ENCODE data around the gene MSX1.

Gene MSX1

DNA sequence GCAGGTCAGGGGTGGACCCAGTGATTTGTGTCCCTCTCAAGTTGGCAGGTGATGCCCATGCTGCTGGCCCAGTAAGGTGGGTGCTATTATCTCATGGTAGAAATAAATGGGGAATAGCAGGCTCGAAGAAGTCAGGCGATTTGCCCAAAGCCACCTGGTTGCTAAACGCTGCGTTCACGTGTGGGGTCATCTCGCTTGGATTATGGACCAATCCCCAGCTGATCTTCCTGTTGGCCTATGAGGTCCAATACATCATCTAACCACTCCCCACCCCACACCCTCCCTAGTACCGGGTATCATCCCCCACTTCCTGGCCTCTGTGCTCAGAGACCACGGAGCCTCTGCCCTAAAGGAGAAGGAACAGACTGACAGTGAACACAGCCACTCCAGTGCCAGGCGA is 18.3 kb upstream of the MSX1 start:
- no peak for DNase-seq (ENCODE audit: low read depth)

DNA sequence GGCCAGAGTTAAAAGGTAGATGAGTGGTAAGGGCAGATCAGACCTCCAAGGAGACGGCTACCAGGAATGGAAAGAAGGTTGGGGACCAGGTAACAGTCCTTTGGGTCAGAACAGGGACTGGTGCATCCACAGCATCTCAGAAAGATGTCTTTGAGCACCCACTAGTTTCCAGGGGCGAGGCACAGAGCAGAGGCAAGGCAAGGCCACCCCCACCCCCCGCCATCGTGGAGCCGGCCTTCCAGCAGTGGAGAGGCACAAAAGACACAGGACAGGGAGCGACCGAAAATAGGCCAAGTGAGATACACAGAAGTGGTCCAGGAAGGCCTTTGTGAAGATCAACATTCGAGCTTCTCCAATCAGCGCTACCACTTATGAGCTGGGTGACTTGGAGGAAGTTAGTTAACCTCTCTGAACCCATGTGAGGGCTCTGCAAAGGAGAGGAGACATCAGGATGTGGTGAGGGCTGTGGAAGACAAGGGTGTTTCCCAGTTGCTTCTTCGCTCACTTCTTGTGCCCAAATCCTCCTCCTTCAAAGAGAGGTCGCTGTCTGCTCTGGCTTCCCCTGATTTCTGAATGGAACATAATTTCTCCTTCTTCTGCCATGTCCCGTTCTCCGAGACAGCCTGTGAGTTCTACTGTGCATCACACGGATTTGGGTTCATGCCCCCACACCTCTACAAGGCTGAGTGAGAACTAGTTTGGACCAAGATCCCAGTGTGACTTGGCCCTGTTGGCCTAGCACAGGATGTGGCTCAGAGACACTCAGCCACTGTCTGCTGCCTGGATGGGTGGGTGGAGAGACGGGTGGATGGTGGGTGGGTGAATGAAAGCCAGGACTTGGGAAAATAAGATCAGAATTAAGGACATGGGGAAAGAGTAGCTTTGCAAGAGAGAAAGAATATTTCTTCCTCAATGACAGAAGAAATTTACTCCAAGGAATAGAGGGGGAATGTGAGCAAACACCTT is 16.7 kb upstream of the MSX1 start:
- DNase-seq (ENCODE audit: low read depth) = no peak

DNA sequence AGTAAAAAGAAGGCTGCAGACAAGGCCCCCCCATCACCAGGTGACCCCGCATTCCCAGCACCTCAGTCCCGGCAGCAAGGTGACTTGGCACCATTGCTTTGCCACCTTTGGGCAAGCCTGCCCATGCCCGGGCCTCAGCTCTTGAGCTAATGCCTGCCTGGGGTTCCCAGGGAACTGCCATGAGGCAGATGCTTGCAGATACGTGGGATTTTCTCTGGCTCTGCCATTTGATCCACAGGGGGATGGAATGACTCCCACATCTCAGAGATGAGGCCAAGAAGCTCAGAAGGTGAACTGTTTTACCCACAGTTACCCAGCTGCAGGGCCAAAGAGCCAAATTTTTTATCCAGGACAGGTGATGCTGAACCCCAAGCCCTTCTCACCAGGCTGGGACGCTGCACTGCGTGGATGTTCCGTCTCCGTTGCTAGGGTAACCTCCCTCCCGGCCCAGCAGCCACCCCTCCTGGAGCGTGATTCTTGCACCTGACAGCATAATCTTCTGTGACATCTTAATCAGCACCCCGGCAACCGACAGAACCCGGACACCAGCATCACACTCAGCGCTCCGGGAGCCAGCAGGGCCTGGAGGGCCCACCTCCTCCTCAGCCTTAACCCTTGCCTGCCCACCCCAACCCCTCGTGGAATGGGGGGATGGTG is 15.7 kb upstream of the MSX1 start:
- DNase-seq (ENCODE audit: low read depth) = no peak

DNA sequence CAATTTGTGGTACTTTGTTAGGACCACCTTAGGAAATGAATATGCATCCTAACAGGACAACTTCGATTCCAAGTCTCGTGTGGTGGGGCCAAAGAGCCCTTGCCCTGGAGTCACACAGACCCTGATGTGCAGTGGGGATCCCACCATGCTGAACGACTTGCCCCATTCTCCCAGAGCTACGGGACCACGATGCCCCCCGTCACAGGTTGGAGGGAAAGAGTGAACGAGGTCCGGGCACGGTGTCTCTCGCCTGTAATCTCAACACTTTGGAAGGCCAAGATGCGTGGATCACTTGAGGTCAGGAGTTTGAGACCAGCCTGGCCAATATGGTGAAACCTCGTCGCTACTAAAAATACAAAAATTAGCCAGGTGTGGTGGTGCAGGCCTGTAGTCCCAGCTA is 14.4 kb upstream of the MSX1 start:
- DNase-seq (ENCODE audit: low read depth) = no peak

DNA sequence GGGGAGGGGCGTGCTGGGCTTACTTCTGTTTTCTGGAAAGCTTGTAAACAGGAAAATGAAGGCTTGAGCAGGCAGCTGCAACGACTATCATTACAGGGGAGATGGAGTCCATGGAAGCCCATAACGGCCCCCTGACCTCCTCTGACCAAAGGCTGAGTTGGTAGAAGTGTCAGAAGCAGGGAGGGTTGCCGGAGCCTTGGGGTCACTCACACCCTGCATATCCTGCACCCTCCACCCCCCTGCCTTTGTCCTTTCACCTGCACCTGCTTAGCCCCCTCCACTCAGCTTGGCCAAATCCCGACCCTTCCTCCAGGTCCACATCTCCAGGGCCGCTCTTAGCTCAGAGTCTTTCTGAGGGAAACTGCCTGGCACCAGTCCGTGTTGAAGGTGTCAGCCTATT is 12.5 kb upstream of the MSX1 start:
- DNase-seq (ENCODE audit: low read depth) = no peak

DNA sequence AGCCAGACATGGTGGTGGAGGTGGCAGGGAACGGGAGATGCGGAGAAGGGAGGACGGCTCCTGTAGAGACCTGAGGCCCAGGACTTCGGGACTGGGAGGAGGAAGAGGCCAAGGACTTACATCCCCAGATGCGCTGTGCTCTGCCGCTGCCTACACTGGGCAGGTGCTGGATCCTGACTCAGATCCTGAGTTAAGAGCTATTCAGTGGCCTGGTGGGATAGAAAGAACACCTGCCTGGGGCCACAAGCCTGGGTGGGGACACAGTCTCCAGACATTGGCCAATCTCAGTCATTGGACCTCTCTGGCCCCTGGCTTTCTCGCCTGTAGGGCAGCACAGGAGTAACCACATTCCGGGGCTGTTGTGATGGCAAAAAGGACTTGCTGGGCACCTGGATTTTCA is 10.9 kb upstream of the MSX1 start:
- no peak for DNase-seq (ENCODE audit: low read depth)

DNA sequence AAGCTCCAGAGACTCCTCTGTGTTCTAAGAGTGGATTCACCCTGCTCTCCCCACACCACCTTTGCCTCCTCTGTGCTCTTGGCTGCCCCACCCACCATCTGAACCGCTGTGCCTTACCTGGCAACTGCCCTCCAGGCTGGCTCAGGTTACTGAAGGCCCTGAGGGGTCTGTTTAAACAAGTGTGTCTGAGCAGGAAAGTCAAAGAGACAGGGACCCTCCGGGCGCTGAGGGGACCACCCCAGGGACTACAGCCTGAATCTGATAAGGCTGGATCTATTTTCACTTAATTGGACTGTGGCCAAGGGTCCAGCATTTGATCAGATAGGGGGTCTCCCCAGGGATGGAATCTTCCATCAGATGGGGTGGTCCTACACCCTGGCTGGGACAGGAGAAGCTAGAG is 10.4 kb upstream of the MSX1 start:
- no peak for DNase-seq (ENCODE audit: low read depth)

DNA sequence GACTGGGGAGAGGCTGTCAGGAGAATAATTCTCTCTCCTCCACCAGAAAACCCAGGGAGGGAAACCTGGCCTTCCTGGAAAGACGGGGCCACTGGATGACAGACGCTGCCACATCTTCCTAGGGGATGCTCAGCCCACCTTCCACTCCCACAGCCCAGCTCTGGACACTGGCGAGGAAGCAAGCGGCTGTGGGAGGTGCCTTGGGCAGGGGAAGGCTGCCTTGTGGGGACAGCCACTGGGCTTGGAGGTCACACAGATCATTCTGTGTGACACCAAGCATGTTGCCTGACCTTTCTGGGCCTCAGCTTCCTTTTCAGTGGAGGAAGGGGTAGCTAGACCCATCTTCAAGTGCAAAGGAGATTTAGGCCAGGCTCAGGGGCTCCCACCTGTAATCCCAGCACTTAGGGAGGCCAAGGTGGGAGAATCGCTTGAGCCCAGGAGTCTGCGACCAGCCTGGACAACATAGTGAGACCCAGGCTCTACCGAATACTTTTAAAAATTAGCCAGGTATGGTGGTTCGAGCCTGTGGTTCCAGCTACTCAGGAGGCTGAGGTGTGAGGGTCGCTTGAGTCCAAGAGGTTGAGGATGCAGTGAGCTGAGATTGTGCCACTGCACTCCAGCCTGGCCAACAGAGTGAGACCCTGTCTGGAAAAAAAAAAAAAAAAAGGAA is 9.8 kb upstream of the MSX1 start:
- DNase-seq (ENCODE audit: low read depth) = no peak

DNA sequence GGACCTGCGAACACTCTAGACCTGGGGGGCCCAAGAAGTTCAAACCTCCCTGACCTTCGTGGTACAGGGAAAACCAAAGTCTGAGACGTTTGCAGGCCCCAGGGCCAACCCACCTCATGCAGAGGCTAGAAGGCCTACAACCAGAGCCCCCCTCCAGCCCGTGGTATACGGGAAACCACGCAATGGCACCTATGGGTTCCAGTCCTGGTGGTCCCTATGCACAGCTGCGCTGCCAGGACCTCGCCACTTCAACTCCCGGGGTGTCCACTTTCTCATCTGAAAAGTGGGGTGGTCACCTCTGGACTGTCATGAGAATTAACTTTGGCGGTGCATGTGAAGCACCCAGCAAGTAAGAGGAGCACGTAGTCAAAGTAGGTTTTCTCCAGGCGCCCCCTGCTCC is 8.4 kb upstream of the MSX1 start:
- DNase-seq (ENCODE audit: low read depth) = no peak

DNA sequence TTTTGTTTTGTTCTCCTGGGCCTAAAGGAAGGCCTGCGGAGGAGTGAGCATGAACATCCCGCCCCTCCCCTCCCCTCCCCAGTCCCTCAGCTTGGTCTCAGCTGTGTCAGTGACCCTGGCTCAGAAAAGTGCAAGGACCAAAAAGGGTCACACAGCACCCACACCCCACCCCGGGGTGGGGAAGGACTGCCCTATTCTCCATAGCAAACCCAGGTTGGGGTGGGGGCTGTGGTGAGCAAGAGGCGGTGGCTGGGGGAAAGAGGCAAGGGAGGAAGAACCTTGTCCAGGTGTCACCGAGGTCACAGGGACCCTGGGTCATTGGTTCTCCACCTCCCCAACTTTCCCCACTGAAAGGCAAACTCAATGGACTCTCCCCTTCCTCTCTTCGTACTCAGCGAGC is 7.6 kb upstream of the MSX1 start:
- no peak for DNase-seq (ENCODE audit: low read depth)

DNA sequence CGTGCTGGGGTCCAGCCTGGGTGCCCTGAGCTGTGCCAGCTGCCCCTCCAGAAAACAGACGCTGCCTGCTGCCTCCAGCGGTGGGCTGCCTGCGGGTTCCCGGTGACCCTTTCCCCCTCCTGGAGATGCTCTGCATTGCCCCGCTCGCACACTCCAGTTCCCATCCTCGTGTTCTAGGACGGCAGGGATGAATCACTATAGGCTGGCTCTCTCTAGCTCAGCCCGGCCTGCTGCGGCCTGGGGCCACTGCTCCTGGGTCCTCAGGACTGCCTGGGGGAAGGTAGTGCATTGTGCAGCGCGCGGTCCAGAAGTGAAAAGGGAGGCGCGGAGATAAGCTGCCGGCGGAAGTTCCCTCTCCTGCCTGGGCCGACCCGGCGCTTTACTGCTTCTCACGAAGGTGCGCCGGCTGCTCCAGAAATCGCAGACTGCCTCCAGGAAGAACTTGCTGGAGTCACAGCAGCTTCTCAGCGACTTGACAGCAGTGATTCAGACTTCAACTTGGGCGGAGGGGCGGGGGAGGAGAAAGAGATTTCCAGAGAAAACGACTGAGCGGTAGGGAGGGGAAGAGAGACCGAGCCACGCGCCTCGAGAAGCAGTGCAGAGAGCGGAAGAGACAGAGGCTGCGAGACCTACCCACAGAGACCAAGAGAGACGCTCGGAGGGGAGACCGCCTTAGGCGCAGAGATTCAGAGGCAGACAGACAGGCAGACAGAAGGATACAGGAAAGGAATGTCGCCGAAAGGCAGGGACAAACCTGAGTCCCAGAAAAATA is 6.7 kb upstream of the MSX1 start:
- DNase-seq (ENCODE audit: low read depth) = no peak

DNA sequence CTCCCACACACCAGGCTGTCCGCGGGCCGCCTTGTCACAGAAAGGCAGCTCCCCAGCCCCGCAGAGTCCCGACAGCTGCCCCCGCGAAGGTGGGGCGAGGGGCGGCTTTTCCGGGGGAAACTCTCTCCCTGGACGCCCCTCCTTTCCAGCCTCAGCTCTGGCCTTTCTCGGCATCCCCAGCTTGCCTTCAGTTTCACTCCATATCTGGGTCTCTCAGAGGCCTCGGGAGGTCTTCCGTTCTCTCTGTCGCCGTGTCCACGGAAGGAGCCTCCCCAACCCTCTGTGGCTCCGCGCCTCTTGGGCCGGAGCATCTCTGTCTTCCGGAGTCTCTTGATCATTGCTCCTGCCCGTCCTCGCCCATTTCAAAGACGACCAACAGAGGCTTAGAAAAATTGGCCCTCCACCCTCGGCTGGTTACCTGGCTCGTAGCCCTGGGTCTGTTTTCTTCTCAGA is 6.1 kb upstream of the MSX1 start:
- no peak for DNase-seq (ENCODE audit: low read depth)

DNA sequence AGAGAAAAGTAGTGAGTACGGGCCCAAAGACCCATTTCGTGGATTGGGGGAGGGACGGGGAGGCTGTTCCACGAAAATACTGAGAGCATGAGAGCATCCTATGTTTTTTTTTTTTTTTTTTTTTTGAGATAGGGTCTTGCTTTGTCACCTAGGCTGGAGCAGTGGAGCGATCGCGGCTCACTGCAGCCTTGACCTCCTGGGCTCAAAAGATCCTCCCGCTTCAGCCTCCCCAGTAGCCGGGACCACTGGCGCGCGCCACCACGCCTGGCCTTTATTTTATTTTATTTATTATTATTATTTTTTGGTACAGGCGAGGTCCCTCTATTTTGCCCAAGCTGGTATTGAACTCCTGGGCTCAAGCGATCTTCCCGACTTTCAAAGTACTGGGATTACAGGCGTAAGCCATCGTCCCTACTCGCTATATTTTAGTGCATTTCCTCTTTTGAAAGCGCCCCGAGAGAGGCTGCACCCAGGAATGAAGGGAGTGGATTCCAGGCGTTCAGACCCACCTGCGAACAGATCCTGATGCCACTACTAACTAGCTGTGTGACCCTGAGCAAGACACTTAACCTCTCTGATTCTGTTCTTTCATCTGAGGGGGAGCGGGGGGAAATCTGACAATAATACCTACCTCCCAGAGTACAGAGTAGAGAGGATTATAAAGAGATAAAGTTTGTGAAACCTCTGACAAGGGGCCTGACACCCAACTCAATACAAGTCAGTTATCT is 5.4 kb upstream of the MSX1 start:
- DNase-seq (ENCODE audit: low read depth) = no peak

DNA sequence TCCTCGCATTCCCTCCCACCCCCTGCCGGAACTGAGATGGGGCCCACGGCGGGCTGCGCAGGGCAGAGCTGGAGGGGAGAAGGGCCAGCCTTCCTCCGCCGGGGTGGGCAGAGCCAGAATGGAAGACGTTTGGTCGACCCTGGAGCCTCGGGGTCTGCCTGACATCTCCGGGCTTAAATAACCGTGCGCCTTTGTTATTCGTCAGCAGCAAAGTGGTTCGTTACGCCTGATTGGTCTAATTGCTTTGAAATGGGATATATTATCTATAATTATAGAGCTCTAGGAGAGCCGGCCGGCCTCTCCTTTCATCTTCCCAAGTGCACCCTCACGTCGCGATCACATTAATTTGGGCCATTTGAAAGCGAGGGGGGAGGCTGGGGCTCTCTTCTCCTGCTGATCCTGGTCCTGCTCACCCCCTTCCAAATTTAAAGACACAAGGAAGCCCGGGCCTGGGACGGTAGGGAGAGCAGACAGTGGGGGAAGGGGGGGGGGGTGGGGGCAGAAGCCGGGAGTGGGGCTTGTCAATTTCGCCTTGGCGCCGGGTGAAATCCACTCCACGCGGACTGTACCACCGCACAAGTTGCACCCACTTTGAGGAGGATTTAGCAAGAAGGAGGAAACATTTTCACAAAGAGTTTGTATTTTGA is 4.7 kb upstream of the MSX1 start:
- DNase-seq (ENCODE audit: low read depth) = no peak

DNA sequence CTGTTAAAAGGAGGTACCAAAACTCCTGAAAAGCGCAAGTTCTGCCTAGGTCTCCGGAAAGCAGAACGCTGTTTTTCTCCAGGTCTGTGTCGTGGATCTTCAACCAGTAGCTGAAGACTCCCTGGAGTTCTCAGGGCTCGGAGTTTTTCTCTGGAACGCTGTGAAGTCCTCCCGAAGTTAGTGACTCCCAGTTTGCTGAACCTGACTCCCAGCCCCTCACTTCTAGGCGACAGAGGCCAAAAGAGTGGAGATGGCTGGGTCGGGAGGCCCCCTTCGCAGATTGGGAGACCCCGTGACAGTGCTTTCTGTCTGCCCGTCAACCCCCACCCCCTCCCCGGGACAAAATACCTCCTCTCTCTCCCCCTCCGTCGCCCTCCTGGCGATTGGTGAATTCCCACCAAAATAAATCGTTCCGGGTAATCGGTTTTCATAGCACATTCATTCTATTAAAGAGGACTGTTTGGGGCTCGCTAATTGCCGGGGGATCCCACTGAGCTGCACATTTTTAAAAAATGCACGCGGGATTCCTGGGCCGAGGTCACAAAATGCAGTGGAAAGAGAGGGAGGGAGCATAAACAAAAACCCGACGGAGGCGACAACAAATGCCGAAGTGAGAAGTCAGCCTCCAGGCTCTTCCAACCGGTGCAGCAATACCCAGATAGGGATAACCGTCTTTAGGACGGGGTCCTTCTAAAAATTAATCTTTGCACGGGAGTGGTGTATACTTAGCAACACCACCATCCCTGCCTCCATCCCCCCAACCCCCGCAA is 4.0 kb upstream of the MSX1 start:
- no peak for DNase-seq (ENCODE audit: low read depth)

DNA sequence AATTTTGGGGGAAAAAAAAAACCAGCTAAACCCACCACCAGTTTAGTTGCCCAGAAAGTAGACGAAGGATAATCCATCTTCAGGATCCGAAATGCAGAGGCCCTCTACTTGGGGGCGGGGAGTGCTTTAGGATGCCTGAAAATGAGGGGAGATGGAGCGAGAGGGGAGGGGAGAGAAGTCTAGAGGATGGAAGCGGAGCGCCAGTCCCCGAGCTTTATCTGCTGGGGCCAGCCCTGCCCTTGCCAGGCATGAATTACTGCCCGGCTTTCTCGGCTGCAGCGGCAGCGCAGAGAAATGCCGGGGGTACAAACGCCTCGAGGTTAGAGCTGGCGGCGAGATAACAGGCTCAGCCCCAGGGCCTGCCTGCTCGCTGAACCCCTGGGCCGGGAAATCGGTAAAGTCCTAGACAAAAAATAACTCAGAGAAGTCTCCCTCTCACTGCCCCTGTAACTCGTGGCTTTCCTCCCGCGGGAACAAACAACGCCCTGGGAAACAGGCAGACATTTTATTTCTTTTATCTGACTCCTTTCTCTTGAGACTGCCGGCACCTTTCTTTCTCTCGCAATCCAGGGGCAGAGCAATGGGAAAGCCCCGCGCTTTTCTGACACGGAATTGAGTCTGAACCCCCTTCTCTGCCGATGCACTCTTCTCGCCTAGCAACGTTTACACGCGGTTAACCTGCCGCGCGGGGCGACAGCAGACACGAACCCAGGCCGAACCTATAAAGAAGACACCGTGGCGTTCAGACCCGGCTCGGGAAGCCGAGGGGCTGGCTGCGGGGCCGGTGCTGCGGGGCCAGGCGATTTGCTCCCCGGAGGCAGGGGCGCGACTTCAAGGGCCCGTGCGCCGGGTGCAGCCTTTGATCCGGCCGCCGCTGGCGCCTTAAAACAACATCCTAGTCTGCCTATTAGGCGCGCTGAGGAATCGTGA is 3.1 kb upstream of the MSX1 start:
- DNase-seq (ENCODE audit: low read depth) = no peak

DNA sequence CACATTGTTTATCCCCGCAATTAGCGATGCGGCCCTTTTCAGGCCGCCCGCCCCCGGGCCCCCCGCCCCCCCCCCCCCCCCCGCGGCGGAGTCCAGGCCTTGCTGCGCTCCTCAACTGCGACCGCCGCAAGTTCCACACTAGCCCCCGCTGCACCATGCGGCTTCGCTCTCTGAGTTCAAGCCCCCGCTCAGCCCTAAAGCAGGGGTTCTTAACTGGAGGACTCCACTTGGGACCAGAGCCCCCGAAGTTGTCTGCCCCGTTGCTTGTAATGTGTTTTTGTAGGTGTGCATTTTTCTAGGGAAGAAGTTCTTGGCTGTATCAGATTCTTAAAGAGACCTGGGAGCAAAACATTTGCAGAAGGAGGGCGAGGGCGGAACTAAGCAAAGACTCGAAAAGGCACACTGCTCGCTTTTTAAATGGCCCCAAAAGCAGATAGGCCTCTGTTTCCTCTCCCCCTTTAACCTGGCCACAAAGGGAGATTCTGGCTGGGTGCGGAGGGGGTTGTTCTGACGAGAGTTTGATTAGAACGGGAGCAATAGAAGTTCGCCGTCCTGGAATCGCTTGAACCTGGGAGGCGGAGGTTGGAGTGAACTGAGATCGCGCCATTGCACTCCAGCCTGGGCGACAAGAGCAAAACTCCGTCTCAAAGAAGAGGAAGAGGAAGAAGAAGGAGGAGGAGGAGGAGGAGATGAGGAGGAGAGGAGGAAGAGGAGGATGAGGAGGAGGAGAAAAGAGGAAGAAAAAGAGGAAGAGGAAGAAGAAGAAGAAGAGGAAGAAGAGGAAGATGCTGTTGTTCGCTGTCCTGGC is 2.3 kb upstream of the MSX1 start:
- no peak for DNase-seq (ENCODE audit: low read depth)

DNA sequence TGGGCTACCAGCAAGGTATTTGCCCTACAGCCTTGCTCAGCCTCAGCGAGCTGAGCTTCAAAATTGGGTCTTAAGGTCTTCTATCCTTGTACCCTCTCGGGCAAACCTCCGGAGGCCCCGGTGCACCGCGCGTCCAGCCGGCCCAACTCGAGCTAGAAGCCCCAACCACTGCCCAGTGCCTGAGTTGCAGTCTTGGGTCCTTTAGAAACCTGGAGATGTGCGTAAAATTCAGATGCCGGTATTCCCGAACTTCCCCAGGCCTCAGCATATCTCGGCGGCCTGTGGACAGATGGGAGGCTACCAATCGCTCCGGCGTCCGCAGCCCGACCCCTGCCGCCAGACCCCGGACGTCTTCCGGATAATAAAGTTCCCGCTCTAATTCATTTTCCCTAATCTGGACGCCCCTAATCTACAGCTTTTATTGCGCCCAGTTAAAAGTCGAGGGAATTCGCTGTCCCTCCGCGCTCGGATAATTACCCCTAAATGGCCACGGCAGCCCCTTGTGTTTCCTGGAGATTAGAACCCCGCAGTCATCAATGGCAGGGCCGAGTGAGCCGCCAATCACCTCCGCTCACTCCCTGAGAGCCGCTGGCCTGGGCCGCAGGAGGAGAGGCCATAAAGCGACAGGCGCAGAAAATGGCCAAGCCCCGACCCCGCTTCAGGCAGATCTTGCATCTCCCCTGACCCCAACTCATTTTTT is 1.5 kb upstream of the MSX1 start:
- no peak for DNase-seq (ENCODE audit: low read depth)
